Panc1 (cell line): ENCODE results near the gene SLF1. TPM values are rescaled to one million over a fixed set of nuclear protein-coding genes. Genes with fewer than 3 reads are reported as not detected.

Experiments
- ATAC-seq: fragments of 200-7000 bp; cut with Tn5 transposase; 2 replicates; pipeline ENCODE4 v1.9.1; 2020; ENCODE audit warnings: mild to moderate bottlenecking, moderate library complexity
- BruUV-seq: library from RNA; stranded (reverse); fragments of 400-500 nt; replicated peaks from 2 replicates; lab custom pipeline; 2021; lab: Mats Ljungman, UMichigan
- CTCF ChIA-PET: fragments of 300-600 bp; sonication (Branson Sonifier 250); formaldehyde crosslinking; loops from one replicate; lab custom pipeline; 2022; ENCODE audit warnings: antibody characterized with exemption; lab: Charles Lee
- POLR2A ChIA-PET: fragments of 300-600 bp; sonication (Branson Sonifier 250); formaldehyde crosslinking; loops from one replicate; lab custom pipeline; 2022; ENCODE audit warnings: antibody characterized with exemption; lab: Charles Lee
- DNase-seq: peaks from one replicate; pipeline ENCODE4 v3.0.0-alpha.2; 2010; ENCODE audit warnings: low read depth, low spot score
- H3K27ac ChIP-seq: 2 replicates; pipeline ENCODE4 v1.5.1; 2011; ENCODE audit warnings: mild to moderate bottlenecking, low read length, inconsistent platforms
- H3K27me3 ChIP-seq: fragments of 200-500 bp; sonication (Bioruptor generic); 2 replicates; pipeline ENCODE4 v1.6.0; 2014; ENCODE audit warnings: low read length, inconsistent platforms; ENCODE audit not compliant: control insufficient read depth, insufficient read depth
- H3K36me3 ChIP-seq: fragments of 200-500 bp; sonication (Bioruptor generic); 2 replicates; pipeline ENCODE4 v1.5.1; 2014; ENCODE audit warnings: inconsistent platforms, mild to moderate bottlenecking, low read length, moderate library complexity; ENCODE audit not compliant: control insufficient read depth, insufficient read depth
- H3K4me1 ChIP-seq: 2 replicates; pipeline ENCODE4 v1.5.1; 2011; ENCODE audit warnings: inconsistent platforms, mild to moderate bottlenecking, low read length, moderate library complexity; ENCODE audit not compliant: control insufficient read depth, insufficient read depth
- H3K4me3 ChIP-seq, 2 experiments: 2 replicates each; pipeline ENCODE4 v1.5.1; 2011 to 2012; ENCODE audit warnings: low read depth in 2 of 2, low read length in 2 of 2, mild to moderate bottlenecking in 2 of 2, inconsistent platforms in 1 of 2, moderate library complexity in 1 of 2
- H3K9me3 ChIP-seq: fragments of 200-500 bp; sonication (Bioruptor generic); 2 replicates; pipeline ENCODE4 v1.5.1; 2014; ENCODE audit warnings: low read depth, mild to moderate bottlenecking, inconsistent platforms, low read length, moderate library complexity; ENCODE audit not compliant: control insufficient read depth, insufficient read depth
- POLR2AphosphoS5 ChIP-seq: IDR thresholded peaks from 2 replicates; pipeline ENCODE4 v1.6.1; 2012; ENCODE audit warnings: mild to moderate bottlenecking, low read depth, low read length, moderate library complexity
- SIN3A ChIP-seq: IDR thresholded peaks from 2 replicates; pipeline ENCODE4 v1.6.1; 2012; ENCODE audit warnings: low read depth, mild to moderate bottlenecking, low read length, moderate library complexity, borderline replicate concordance; ENCODE audit not compliant: insufficient read depth
- TCF7L2 ChIP-seq: IDR thresholded peaks from 2 replicates; pipeline ENCODE4 v1.6.1; 2011; ENCODE audit warnings: mild to moderate bottlenecking, low read depth, low read length, inconsistent platforms
- in situ Hi-C: cut with HindIII; loops from 2 replicates; pipeline ENCODE4 v1.10.0; 2016; ENCODE audit warnings: low sequenced_read_pairs, low pct_unique_long_range_greater_than_20kb
- intact Hi-C: fragments of 100-400 bp; cut with micrococcal nuclease; formaldehyde crosslinking; loops from one replicate; pipeline ENCODE4 v1.10.0; 2022; ENCODE audit not compliant: unreplicated experiment
- total RNA-seq: library from RNA; stranded (reverse); gene quantifications from one replicate; pipeline ENCODE4 v1.2.1, GENCODE V29; 2021; ENCODE audit not compliant: unreplicated experiment
- TF ChIP-seq, protein P1 (sequence below): fragments of 450-650 bp; IDR thresholded peaks from 2 replicates; pipeline ENCODE4 v1.5.1; 2017; ENCODE audit warnings: mild to moderate bottlenecking
- TF ChIP-seq, protein P2 (sequence below), 2 experiments: IDR thresholded peaks; 2 replicates each; pipeline ENCODE4 v1.6.1; 2011 to 2012; ENCODE audit warnings: low read depth in 2 of 2, control low read depth in 1 of 2, low read length in 1 of 2, mild to moderate bottlenecking in 1 of 2, moderate library complexity in 1 of 2; ENCODE audit not compliant: insufficient read depth in 1 of 2

The SLF1 gene
- total RNA-seq, 1 experiment from 2014 or later, result 9.7 TPM

DNA sequence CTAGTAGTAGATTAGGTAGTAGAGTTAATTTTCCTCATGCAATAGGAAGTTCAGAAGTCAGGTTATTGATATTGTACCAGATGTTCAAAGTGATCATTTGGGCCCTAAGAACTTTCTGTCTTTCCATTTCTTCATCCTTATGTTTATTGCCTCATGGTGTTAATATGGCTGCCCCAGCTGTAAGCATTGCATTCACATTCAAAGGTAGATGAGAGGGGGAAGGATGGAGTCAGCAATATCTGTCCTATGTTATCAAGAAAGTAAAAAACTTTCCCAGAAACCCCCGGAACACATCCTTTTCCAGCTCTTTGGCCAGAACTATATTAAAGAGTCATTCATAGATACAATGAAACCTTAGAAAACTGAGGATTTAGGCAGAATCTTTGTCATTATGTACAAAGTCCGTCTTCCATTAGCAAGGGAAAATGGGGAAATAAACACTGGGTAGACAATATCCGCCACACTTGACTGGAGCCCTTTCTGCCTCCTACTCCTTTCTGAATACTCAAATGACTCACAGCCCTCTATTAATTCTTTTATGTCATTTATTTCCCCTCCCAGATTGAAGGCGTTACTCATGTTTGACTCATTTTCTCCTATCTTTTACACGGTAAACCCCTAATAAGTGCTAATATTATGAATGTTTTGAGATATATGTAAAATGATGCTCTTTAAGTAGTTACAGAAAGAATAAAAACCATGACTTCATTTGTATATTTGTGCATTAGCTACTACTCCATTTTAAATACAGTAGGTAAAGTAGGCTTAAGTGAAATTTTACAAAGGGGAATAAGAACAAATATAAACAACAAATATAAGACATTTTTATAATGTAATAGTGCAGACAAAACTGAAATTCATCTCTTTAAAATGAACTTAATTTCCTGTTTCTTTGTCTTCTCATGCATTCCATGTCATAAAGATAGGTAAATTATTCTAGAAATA lies 127.6 kb downstream of the SLF1 start:
- no TSS peak for BruUV-seq
- H3K4me1 ChIP-seq, result no peaks in the 10 kb centered on the region
- ATAC-seq (no peak), DNase-seq (no peak)
- no peak overlapping the region for H3K4me3 ChIP-seq
- H3K27ac ChIP-seq, result no peak overlapping the region
- intact Hi-C loops (no loop called here), in situ Hi-C loops (no loop called here)
- no peaks in the 10 kb centered on the region for H3K27me3 ChIP-seq
- H3K9me3 ChIP-seq, result no peaks in the 10 kb centered on the region
- no peaks in the 10 kb centered on the region for H3K36me3 ChIP-seq
- TF ChIP-seq TCF7L2 (no peak), POLR2AphosphoS5 (no peak)
- POLR2A ChIA-PET, result no interaction called here
- CTCF ChIA-PET, result interaction anchor here (0.9 kb wide), 1 partner anchor 8 kb away, joined by 4 read pairs; no protein-coding TSS in a partner anchor

DNA sequence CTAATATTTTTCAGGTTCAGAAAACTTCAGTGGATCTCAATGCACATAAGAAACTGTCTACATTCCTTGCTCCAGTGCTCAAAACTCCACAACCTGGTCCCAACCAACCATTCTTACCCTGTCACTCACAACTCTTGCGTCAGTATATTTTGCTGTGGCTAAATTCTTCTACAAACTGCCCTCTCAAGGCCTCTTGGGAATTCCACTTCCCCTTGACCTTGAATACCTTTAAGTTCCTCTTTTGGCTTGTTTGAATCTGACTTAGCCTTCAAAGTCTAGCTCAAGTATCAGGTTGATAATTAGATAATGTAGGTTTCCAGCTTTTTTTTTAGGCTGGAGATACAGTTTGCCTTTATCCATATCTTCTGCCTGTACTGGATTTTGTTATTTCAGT lies 128.3 kb downstream of the SLF1 start:
- BruUV-seq, result no TSS peak
- intact Hi-C loops, result no loop called here

More for the DNA sequence above, 128.3 kb downstream of the SLF1 start:
- DNase-seq, result no peak
- no peak for ATAC-seq
- TF ChIP-seq, protein P1, sequence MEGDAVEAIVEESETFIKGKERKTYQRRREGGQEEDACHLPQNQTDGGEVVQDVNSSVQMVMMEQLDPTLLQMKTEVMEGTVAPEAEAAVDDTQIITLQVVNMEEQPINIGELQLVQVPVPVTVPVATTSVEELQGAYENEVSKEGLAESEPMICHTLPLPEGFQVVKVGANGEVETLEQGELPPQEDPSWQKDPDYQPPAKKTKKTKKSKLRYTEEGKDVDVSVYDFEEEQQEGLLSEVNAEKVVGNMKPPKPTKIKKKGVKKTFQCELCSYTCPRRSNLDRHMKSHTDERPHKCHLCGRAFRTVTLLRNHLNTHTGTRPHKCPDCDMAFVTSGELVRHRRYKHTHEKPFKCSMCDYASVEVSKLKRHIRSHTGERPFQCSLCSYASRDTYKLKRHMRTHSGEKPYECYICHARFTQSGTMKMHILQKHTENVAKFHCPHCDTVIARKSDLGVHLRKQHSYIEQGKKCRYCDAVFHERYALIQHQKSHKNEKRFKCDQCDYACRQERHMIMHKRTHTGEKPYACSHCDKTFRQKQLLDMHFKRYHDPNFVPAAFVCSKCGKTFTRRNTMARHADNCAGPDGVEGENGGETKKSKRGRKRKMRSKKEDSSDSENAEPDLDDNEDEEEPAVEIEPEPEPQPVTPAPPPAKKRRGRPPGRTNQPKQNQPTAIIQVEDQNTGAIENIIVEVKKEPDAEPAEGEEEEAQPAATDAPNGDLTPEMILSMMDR, result no peak
- TF ChIP-seq SIN3A (no peak), TCF7L2 (no peak), POLR2AphosphoS5 (no peak)
- TF ChIP-seq, protein P2, sequence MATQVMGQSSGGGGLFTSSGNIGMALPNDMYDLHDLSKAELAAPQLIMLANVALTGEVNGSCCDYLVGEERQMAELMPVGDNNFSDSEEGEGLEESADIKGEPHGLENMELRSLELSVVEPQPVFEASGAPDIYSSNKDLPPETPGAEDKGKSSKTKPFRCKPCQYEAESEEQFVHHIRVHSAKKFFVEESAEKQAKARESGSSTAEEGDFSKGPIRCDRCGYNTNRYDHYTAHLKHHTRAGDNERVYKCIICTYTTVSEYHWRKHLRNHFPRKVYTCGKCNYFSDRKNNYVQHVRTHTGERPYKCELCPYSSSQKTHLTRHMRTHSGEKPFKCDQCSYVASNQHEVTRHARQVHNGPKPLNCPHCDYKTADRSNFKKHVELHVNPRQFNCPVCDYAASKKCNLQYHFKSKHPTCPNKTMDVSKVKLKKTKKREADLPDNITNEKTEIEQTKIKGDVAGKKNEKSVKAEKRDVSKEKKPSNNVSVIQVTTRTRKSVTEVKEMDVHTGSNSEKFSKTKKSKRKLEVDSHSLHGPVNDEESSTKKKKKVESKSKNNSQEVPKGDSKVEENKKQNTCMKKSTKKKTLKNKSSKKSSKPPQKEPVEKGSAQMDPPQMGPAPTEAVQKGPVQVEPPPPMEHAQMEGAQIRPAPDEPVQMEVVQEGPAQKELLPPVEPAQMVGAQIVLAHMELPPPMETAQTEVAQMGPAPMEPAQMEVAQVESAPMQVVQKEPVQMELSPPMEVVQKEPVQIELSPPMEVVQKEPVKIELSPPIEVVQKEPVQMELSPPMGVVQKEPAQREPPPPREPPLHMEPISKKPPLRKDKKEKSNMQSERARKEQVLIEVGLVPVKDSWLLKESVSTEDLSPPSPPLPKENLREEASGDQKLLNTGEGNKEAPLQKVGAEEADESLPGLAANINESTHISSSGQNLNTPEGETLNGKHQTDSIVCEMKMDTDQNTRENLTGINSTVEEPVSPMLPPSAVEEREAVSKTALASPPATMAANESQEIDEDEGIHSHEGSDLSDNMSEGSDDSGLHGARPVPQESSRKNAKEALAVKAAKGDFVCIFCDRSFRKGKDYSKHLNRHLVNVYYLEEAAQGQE (IDR thresholded peaks at IDR 0.05; ENCODE audit: insufficient read depth in 1 of 2, low read depth in 2 of 2, low read length in 1 of 2), result no peak
- H3K9me3 ChIP-seq, result no peaks in the 10 kb centered on the region
- POLR2A ChIA-PET, result no interaction called here
- CTCF ChIA-PET, result interaction anchor here (0.9 kb wide), 1 partner anchor 9 kb away, joined by 4 read pairs; no protein-coding TSS in a partner anchor
- H3K27me3 ChIP-seq, result no peaks in the 10 kb centered on the region
- in situ Hi-C loops, result no loop called here
- H3K36me3 ChIP-seq, result no peaks in the 10 kb centered on the region
- H3K4me3 ChIP-seq, result no peak overlapping the region
- no peak overlapping the region for H3K27ac ChIP-seq
- no peaks in the 10 kb centered on the region for H3K4me1 ChIP-seq

Other genes starting within 250 kb of the SLF1 start
- gene KIAA0825, start 65 bp upstream of the SLF1 start, total RNA-seq, result 1.6 TPM